H1 (cell line): Measurements from ENCODE around the gene HLA-G. TPM values are rescaled to one million over a fixed set of nuclear protein-coding genes. Genes with fewer than 3 reads are reported as not detected.

Source experiments
- CTCF ChIA-PET: fragments of 300-600 bp; sonication (Branson Sonifier 250); formaldehyde crosslinking; loops from one replicate; lab custom pipeline; 2021; ENCODE audit not compliant: partially characterized antibody; lab: Charles Lee
- POLR2A ChIA-PET: fragments of 300-600 bp; sonication (Branson Sonifier 250); formaldehyde crosslinking; loops from one replicate; lab custom pipeline; 2021; ENCODE audit warnings: inconsistent platforms; ENCODE audit not compliant: partially characterized antibody; lab: Charles Lee
- DNase-seq, 2 experiments: peaks; one replicate each; pipeline versions ENCODE4 v3.0.0 to v3.0.0-alpha.2; 2010 to 2022; ENCODE audit warnings: low spot score in 2 of 2, low read depth in 1 of 2, mixed read lengths in 1 of 2
- FAIRE-seq: peaks from 2 replicates; lab custom pipeline; 2011; peaks lifted over from hg19 to GRCh38; lab: Jason Lieb, UNC
- H2AFZ ChIP-seq: 2 replicates; pipeline ENCODE4 v1.8.1; 2012; ENCODE audit warnings: low read length, inconsistent platforms
- H2AK5ac ChIP-seq: 2 replicates; pipeline ENCODE4 v1.6.1; 2013; ENCODE audit warnings: low read depth, low read length
- H2BK120ac ChIP-seq: replicated peaks from 2 replicates; pipeline ENCODE3; 2013; ENCODE audit warnings: low read depth, low read length, inconsistent platforms
- H2BK12ac ChIP-seq: 2 replicates; pipeline ENCODE4 v1.6.1; 2013; ENCODE audit warnings: low read depth, low read length
- H2BK15ac ChIP-seq: 2 replicates; pipeline ENCODE4 v1.6.1; 2013; ENCODE audit warnings: low read length
- H2BK20ac ChIP-seq: 2 replicates; pipeline ENCODE4 v1.6.1; 2013; ENCODE audit warnings: low read length
- H2BK5ac ChIP-seq: 2 replicates; pipeline ENCODE4 v1.6.1; 2013; ENCODE audit warnings: low read depth, low read length
- H3K14ac ChIP-seq: 2 replicates; pipeline ENCODE4 v1.6.1; 2013; ENCODE audit warnings: inconsistent platforms; ENCODE audit not compliant: insufficient read length
- H3K18ac ChIP-seq: 2 replicates; pipeline ENCODE4 v1.6.1; 2013; ENCODE audit warnings: low read length; ENCODE audit errors: extremely low read depth
- H3K23ac ChIP-seq: 2 replicates; pipeline ENCODE4 v1.6.1; 2013; ENCODE audit warnings: inconsistent platforms; ENCODE audit not compliant: insufficient read length
- H3K23me2 ChIP-seq: 2 replicates; pipeline ENCODE4 v1.6.1; 2013; ENCODE audit warnings: low read depth, low read length
- H3K27ac ChIP-seq: 2 replicates; pipeline ENCODE4 v1.6.1; 2011; ENCODE audit warnings: low read depth, low read length, inconsistent platforms
- H3K27me3 ChIP-seq, 4 experiments: replicated peaks in 1 of 4; 1 replicate in 1 of 4; 2 replicates in 3 of 4; pipeline versions ENCODE4 v1.6.1 to v1.8.1; 2011 to 2013; ENCODE audit warnings: low read length in 3 of 4, mild to moderate bottlenecking in 3 of 4, inconsistent platforms in 2 of 4, mixed read lengths in 2 of 4, moderate library complexity in 1 of 4; ENCODE audit not compliant: control insufficient read depth in 3 of 4, insufficient read depth in 3 of 4; ENCODE audit errors: extremely low read depth in 1 of 4
- H3K36me3 ChIP-seq, 4 experiments: 2 replicates each; pipeline versions ENCODE4 v1.6.1 to v1.8.1; 2011 to 2013; ENCODE audit warnings: mild to moderate bottlenecking in 4 of 4, low read length in 3 of 4, moderate library complexity in 2 of 4, control low read depth in 1 of 4, inconsistent platforms in 1 of 4; ENCODE audit not compliant: insufficient read depth in 4 of 4, control insufficient read depth in 2 of 4
- H3K4ac ChIP-seq: replicated peaks from 2 replicates; pipeline ENCODE3; 2013; ENCODE audit warnings: low read length, low read depth, mixed read lengths, inconsistent platforms; ENCODE audit not compliant: insufficient read length
- H3K4me1 ChIP-seq, 4 experiments: replicated peaks in 1 of 4; 1 replicate in 1 of 4; 2 replicates in 3 of 4; pipeline versions ENCODE4 v1.6.1 to v1.8.1; 2011 to 2013; ENCODE audit warnings: low read length in 3 of 4, inconsistent platforms in 2 of 4, mixed read lengths in 1 of 4; ENCODE audit not compliant: insufficient read depth in 4 of 4, control insufficient read depth in 3 of 4
- H3K4me2 ChIP-seq, 2 experiments: 2 replicates each; pipeline versions ENCODE4 v1.6.1 to v1.8.1; 2011 to 2013; ENCODE audit warnings: low read depth in 2 of 2, low read length in 2 of 2, control low read depth in 1 of 2, inconsistent platforms in 1 of 2, mild to moderate bottlenecking in 1 of 2; ENCODE audit not compliant: insufficient read depth in 1 of 2
- H3K4me3 ChIP-seq, 4 experiments: fragments of 200-600, 300-600 bp in 1 of 4; sonication (generic), shearing (Covaris generic), sonication (Bioruptor Twin) in 1 of 4; 2 replicates each; pipeline versions ENCODE4 v1.5.1 to v1.8.1; 2011 to 2016; ENCODE audit warnings: low read length in 4 of 4, low read depth in 3 of 4, control low read depth in 2 of 4, inconsistent platforms in 2 of 4, mild to moderate bottlenecking in 2 of 4, mixed read lengths in 1 of 4, moderate library complexity in 1 of 4; ENCODE audit not compliant: insufficient read depth in 2 of 4; ENCODE audit errors: extremely low read depth in 1 of 4
- H3K56ac ChIP-seq: replicated peaks from 2 replicates; pipeline ENCODE3; 2013; ENCODE audit warnings: low read depth, mild to moderate bottlenecking, mixed read lengths, low read length, inconsistent platforms; ENCODE audit not compliant: insufficient read length
- H3K79me1 ChIP-seq: 2 replicates; pipeline ENCODE4 v1.6.1; 2013; ENCODE audit warnings: low read depth, low read length, control low read depth
- H3K79me2 ChIP-seq, 2 experiments: 2 replicates each; pipeline versions ENCODE4 v1.6.1 to v1.8.1; 2012 to 2013; ENCODE audit warnings: low read length in 2 of 2, mild to moderate bottlenecking in 2 of 2, inconsistent platforms in 1 of 2; ENCODE audit not compliant: insufficient read depth in 2 of 2, control insufficient read depth in 1 of 2
- H3K9ac ChIP-seq, 4 experiments: replicated peaks in 1 of 4; 1 replicate in 1 of 4; 2 replicates in 3 of 4; pipeline versions ENCODE4 v1.6.1 to v1.8.1; 2011 to 2013; ENCODE audit warnings: low read depth in 3 of 4, low read length in 3 of 4, control low read depth in 2 of 4, mild to moderate bottlenecking in 2 of 4, moderate library complexity in 2 of 4, inconsistent platforms in 1 of 4; ENCODE audit errors: extremely low read depth in 1 of 4
- H3K9me3 ChIP-seq, 2 experiments: 2 replicates each; pipeline versions ENCODE4 v1.6.1 to v1.8.1; 2012 to 2013; ENCODE audit warnings: mild to moderate bottlenecking in 2 of 2, moderate library complexity in 2 of 2, control low read depth in 1 of 2, inconsistent platforms in 1 of 2, low read depth in 1 of 2, low read length in 1 of 2, mixed read lengths in 1 of 2; ENCODE audit not compliant: insufficient read depth in 2 of 2
- H4K20me1 ChIP-seq, 2 experiments: replicated peaks in 1 of 2; 2 replicates each; pipeline versions ENCODE3 to v1.8.1; 2011 to 2013; ENCODE audit warnings: inconsistent platforms in 2 of 2, low read length in 2 of 2, mild to moderate bottlenecking in 1 of 2; ENCODE audit not compliant: insufficient read depth in 2 of 2, control insufficient read depth in 1 of 2
- H4K5ac ChIP-seq: 2 replicates; pipeline ENCODE4 v1.6.1; 2013; ENCODE audit warnings: low read length, low read depth, mixed read lengths, inconsistent platforms; ENCODE audit not compliant: insufficient read length
- H4K8ac ChIP-seq: 2 replicates; pipeline ENCODE4 v1.8.0; 2013; ENCODE audit warnings: mild to moderate bottlenecking, moderate library complexity, low read length, inconsistent platforms; ENCODE audit not compliant: insufficient read depth; ENCODE audit errors: extremely low read depth
- H4K91ac ChIP-seq: replicated peaks from 2 replicates; pipeline ENCODE3; 2013; ENCODE audit warnings: low read length, mixed read lengths, inconsistent platforms; ENCODE audit not compliant: insufficient read length
- BCL11A ChIP-seq, 2 experiments: IDR thresholded peaks; one replicate each; pipeline ENCODE4 v1.6.1; 2011; ENCODE audit warnings: low read depth in 2 of 2, low read length in 2 of 2, mild to moderate bottlenecking in 2 of 2
- BRCA1 ChIP-seq: IDR thresholded peaks from 2 replicates; pipeline ENCODE4 v1.6.1; 2012; ENCODE audit warnings: low read depth, low read length, improper control_type of control experiment
- CBX5 ChIP-seq: fragments of 300-800, 300-1000 bp; sonication (generic); IDR thresholded peaks from 2 replicates; pipeline ENCODE4 v1.7.1; 2016; ENCODE audit warnings: antibody characterized with exemption, low read length, low read depth
- CEBPB ChIP-seq: IDR thresholded peaks from 2 replicates; pipeline ENCODE4 v1.6.1; 2012; ENCODE audit warnings: low read depth, low read length
- CTBP2 ChIP-seq: IDR thresholded peaks from 2 replicates; pipeline ENCODE4 v1.7.0; 2011; ENCODE audit warnings: borderline replicate concordance, mild to moderate bottlenecking, moderate library complexity, mixed read lengths, low read length; ENCODE audit not compliant: insufficient read depth, insufficient read length
- EGR1 ChIP-seq: IDR thresholded peaks from 2 replicates; pipeline ENCODE4 v1.6.1; 2011; ENCODE audit warnings: low read depth, low read length, borderline replicate concordance
- GTF2F1 ChIP-seq: IDR thresholded peaks from 2 replicates; pipeline ENCODE4 v1.6.1; 2012; ENCODE audit warnings: low read depth, low read length, improper control_type of control experiment, borderline replicate concordance
- HDAC6 ChIP-seq: IDR thresholded peaks from one replicate; pipeline ENCODE4 v1.7.1; 2012; ENCODE audit warnings: low read depth, mild to moderate bottlenecking, inconsistent platforms, low read length, moderate library complexity
- KDM5A ChIP-seq: fragments of 200-600 bp; IDR thresholded peaks from 2 replicates; pipeline ENCODE4 v1.7.1; 2012; ENCODE audit warnings: mild to moderate bottlenecking, low read length, inconsistent platforms, mixed read lengths
- POLR2A ChIP-seq, 2 experiments: IDR thresholded peaks; 1 replicate in 1 of 2; 2 replicates in 1 of 2; pipeline ENCODE4 v1.6.1; 2011; ENCODE audit warnings: low read depth in 2 of 2, low read length in 2 of 2, mild to moderate bottlenecking in 2 of 2; ENCODE audit errors: control extremely low read depth in 1 of 2
- RAD21 ChIP-seq, 2 experiments: IDR thresholded peaks in 1 of 2; conservative IDR thresholded peaks in 1 of 2; 2 replicates each; pipeline ENCODE4 v1.6.1; 2011; ENCODE audit warnings: low read depth in 2 of 2, low read length in 2 of 2, improper control_type of control experiment in 1 of 2, inconsistent platforms in 1 of 2, mild to moderate bottlenecking in 1 of 2, moderate library complexity in 1 of 2
- SUZ12 ChIP-seq: fragments of 200-600 bp; sonication (generic); IDR thresholded peaks from 2 replicates; pipeline ENCODE4 v1.6.1; 2012; ENCODE audit warnings: mild to moderate bottlenecking, inconsistent platforms, low read length, moderate library complexity, mixed read lengths
- USF2 ChIP-seq: IDR thresholded peaks from 2 replicates; pipeline ENCODE4 v1.6.1; 2011; ENCODE audit warnings: low read length, improper control_type of control experiment
- ZNF274 ChIP-seq: IDR thresholded peaks from 2 replicates; pipeline ENCODE4 v1.7.0; 2012; ENCODE audit warnings: low read length, borderline replicate concordance; ENCODE audit errors: extremely low read depth
- WGBS, 2 experiments: shearing (Covaris generic) in 1 of 2; methylation state at CpG; one replicate each; pipeline versions ENCODE4 v1.1.6 to v1.1.7; 2013 to 2015; ENCODE audit warnings: low lambda C conversion rate in 2 of 2, mixed read lengths in 2 of 2, inconsistent platforms in 1 of 2, low coverage in 1 of 2, missing lambda C conversion rate in 1 of 2; ENCODE audit not compliant: insufficient replicate concordance in 2 of 2, insufficient coverage in 1 of 2, insufficient read length in 1 of 2; ENCODE audit errors: extremely low coverage in 1 of 2, missing lambda C conversion rate in 1 of 2; 5-methylcytosine and 5-hydroxymethylcytosine counted together
- polyA plus RNA-seq, 7 experiments: library from polyadenylated mRNA; depleted of rRNA in 3 of 7; stranded (reverse) in 5 of 7; unstranded in 2 of 7; fragments of >200 nt in 5 of 7; fragments of 200-250 nt in 2 of 7; gene quantifications; 1 replicate in 5 of 7; 2 replicates in 1 of 7; 4 replicates in 1 of 7; pipeline versions ENCODE4 v1.2.1 to v1.2.3, GENCODE V29; 2011 to 2013; ENCODE audit warnings: missing spikeins in 2 of 7, mixed read lengths in 2 of 7
- total RNA-seq: library from RNA; stranded (reverse); fragmentation: NEBNext Ultra II Directional; extraction: Animal tissue kit (Norgen Biotek cat#: 25700); gene quantifications from 2 replicates; pipeline ENCODE4 v1.2.1, GENCODE V29; 2021

The HLA-G gene
- total and polyA plus RNA-seq, 2 of the 8 experiments (the other 6 are each of a cell fraction or from before 2014, with no cell fraction given) = 3.2 to 4.8 TPM

GRCh38 chr6:29816030-29816429 lies 11.6 kb upstream of the HLA-G start:
- Histone ChIP-seq H3K9ac (no peak overlapping the region), H2BK5ac (no peak overlapping the region), H4K5ac (no peak overlapping the region), H3K36me3 (no peaks in the 10 kb centered on the region), H4K20me1 (no peaks in the 10 kb centered on the region), H3K27ac (no peak overlapping the region), H2BK15ac (no peak overlapping the region), H3K79me2 (no peaks in the 10 kb centered on the region), H3K9me3 (no peaks in the 10 kb centered on the region), H3K18ac (no peak overlapping the region), H3K4me2 (no peak overlapping the region), H3K4ac (no peak overlapping the region), H2BK20ac (no peak overlapping the region), H3K79me1 (no peaks in the 10 kb centered on the region), H3K4me3 (no peak overlapping the region), H3K23me2 (no peaks in the 10 kb centered on the region), H4K91ac (no peak overlapping the region), H4K8ac (no peak overlapping the region), H3K27me3 (no peaks in the 10 kb centered on the region; a peak in 1 of 7 replicates), H2AK5ac (no peak overlapping the region), H3K4me1 (peaks cover 0 to 2% (median 0%) of the 10 kb centered on the region in 4 experiments; a peak in 1 of 7 replicates), H2AFZ (no peak overlapping the region), H2BK120ac (no peak overlapping the region), H3K56ac (no peak overlapping the region), H3K14ac (no peak overlapping the region), H3K23ac (no peak overlapping the region), H2BK12ac (no peak overlapping the region)
- 76% methylated on average over 1 of the region's 1 CpG; no CpG with 5 or more reads in 1 of the 2 experiments for WGBS, 2 experiments
- ChIA-PET CTCF (interaction anchor here (1.4 to 1.7 kb wide), 2 partner anchors 19 to 22 kb away, joined by 3 to 6 read pairs; no protein-coding TSS in a partner anchor), POLR2A (no interaction called here)
- FAIRE-seq (no peak), DNase-seq (no peak)
- TF ChIP-seq BRCA1 = no peak
- no peak for TF ChIP-seq CEBPB
- no peak for TF ChIP-seq HDAC6
- TF ChIP-seq POLR2A (IDR thresholded peaks at IDR 0.05; ENCODE audit: control extremely low read depth in 1 of 2, low read depth in 2 of 2, low read length in 2 of 2) = no peak
- TF ChIP-seq ZNF274 = no peak
- no peak for TF ChIP-seq CTBP2
- TF ChIP-seq EGR1 = no peak
- no peak for TF ChIP-seq USF2
- TF ChIP-seq BCL11A (IDR thresholded peaks at IDR 0.05; ENCODE audit: low read depth in 2 of 2, low read length in 2 of 2) = no peak
- no peak for TF ChIP-seq SUZ12
- TF ChIP-seq KDM5A = no peak
- TF ChIP-seq CBX5 = no peak
- TF ChIP-seq RAD21 (IDR thresholded peaks at IDR 0.05 in 1 of 2, conservative IDR thresholded peaks at IDR 0.05 in 1 of 2; ENCODE audit: low read depth in 2 of 2, low read length in 2 of 2) = no peak
- TF ChIP-seq GTF2F1 = no peak
